ENCODE data around the gene AGBL4.

The AGBL4 gene

GRCh38 chr1:48556186-48556850 lies 1467.4 kb downstream of the AGBL4 start:
- H3K4me3 ChIP-seq (ENCODE audit: low read depth, low read length): no peak overlapping the region
- ChIA-PET POLR2A (no interaction called here), CTCF (interaction anchor here (1.2 to 1.5 kb wide), 2 partner anchors 9 to 16 kb away, joined by 3 to 5 read pairs; no protein-coding TSS in a partner anchor)
- TF ChIP-seq MYNN (tag by site-specific recombination; IDR thresholded peaks at IDR 0.05; ENCODE audit: borderline replicate concordance) (no peak), ZNF654 (tag by site-specific recombination; IDR thresholded peaks at IDR 0.05; ENCODE audit: low read depth) (no peak), FEZF1 (tag by site-specific recombination; IDR thresholded peaks at IDR 0.05) (no peak), HOXC10 (CRISPR knock-in tag; IDR thresholded peaks at IDR 0.05) (no peak), ZNF214 (tag by site-specific recombination; IDR thresholded peaks at IDR 0.05; ENCODE audit: borderline replicate concordance) (no peak), ZNF132 (tag by site-specific recombination; IDR thresholded peaks at IDR 0.05; ENCODE audit: borderline replicate concordance) (no peak), ZNF394 (tag by site-specific recombination; IDR thresholded peaks at IDR 0.05; ENCODE audit: borderline replicate concordance) (no peak), ZNF133 (tag by site-specific recombination; IDR thresholded peaks at IDR 0.05) (no peak), KLF9 (tag by site-specific recombination; IDR thresholded peaks at IDR 0.05; ENCODE audit: low read depth) (no peak), SP3 (tag by site-specific recombination; IDR thresholded peaks at IDR 0.05) (no peak), ZNF37A (tag by site-specific recombination; IDR thresholded peaks at IDR 0.05) (no peak), ZNF529 (tag by site-specific recombination; IDR thresholded peaks at IDR 0.05; ENCODE audit: insufficient replicate concordance) (no peak), ZSCAN30 (tag by site-specific recombination; IDR thresholded peaks at IDR 0.05) (no peak), ZNF366 (tag by site-specific recombination; conservative IDR thresholded peaks at IDR 0.05) (no peak), SP2 (tag by site-specific recombination; IDR thresholded peaks at IDR 0.05) (no peak), GLIS2 (tag by site-specific recombination; IDR thresholded peaks at IDR 0.05) (no peak), ZBTB1 (tag by site-specific recombination; IDR thresholded peaks at IDR 0.05) (no peak), ZNF19 (tag by site-specific recombination; IDR thresholded peaks at IDR 0.05; ENCODE audit: low read depth) (no peak), ZBTB10 (tag by site-specific recombination; IDR thresholded peaks at IDR 0.05) (no peak), IKZF3 (tag by site-specific recombination; IDR thresholded peaks at IDR 0.05) (no peak)
- H3K36me3 ChIP-seq (ENCODE audit: control insufficient read depth in 2 of 2, insufficient read depth in 1 of 2, low read length in 2 of 2): no peaks in the 10 kb centered on the region
- H3K4me1 ChIP-seq (ENCODE audit: control insufficient read depth, insufficient read depth, low read length): no peaks in the 10 kb centered on the region
- no peaks in the 10 kb centered on the region for H3K9me3 ChIP-seq (ENCODE audit: control insufficient read depth, insufficient read depth, low read depth, low read length)
- no peak overlapping the region for H3K27ac ChIP-seq (ENCODE audit: extremely low read depth, low read depth, low read length)

DNA sequence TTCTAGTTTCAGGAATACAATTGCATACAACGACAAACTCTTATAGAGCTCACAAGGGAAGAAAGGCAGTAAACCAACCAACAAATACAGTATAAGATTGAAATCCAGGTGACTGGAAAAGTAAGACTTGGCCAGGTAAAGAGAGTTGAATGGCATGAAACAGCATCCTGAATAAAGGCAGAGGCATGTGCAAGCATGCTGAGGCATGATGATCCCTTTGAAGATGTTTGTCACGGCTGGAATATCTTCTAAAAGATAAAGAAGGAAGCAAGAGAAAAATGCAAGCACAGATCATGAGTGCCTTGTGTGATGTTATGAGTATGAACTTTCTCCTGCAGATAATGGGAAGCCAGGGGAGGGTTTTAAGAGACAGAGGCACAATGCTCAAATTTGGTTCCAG lies 1468.5 kb downstream of the AGBL4 start:
- TF ChIP-seq OVOL3 (tag by site-specific recombination; IDR thresholded peaks at IDR 0.05) (no peak), ZNF354C (tag by site-specific recombination; IDR thresholded peaks at IDR 0.05; ENCODE audit: borderline replicate concordance, low read depth) (no peak), ZFP3 (tag by site-specific recombination; IDR thresholded peaks at IDR 0.05; ENCODE audit: low read depth) (no peak), ZNF132 (tag by site-specific recombination; IDR thresholded peaks at IDR 0.05; ENCODE audit: borderline replicate concordance) (no peak), ZNF140 (tag by site-specific recombination; IDR thresholded peaks at IDR 0.05) (no peak)
- CTCF ChIA-PET: no interaction called here
- POLR2A ChIA-PET: no interaction called here
- no peak overlapping the region for H3K27ac ChIP-seq (ENCODE audit: extremely low read depth, low read depth, low read length)
- no peaks in the 10 kb centered on the region for H3K36me3 ChIP-seq (ENCODE audit: control insufficient read depth in 2 of 2, insufficient read depth in 1 of 2, low read length in 2 of 2)
- no peaks in the 10 kb centered on the region for H3K4me1 ChIP-seq (ENCODE audit: control insufficient read depth, insufficient read depth, low read length)
- no peak overlapping the region for H3K4me3 ChIP-seq (ENCODE audit: low read depth, low read length)
- no peaks in the 10 kb centered on the region for H3K9me3 ChIP-seq (ENCODE audit: control insufficient read depth, insufficient read depth, low read depth, low read length)

Measured in HEK293 (cell line).